Karpas-422 (cell line): ENCODE measurements around the gene PLCH2. TPM values are rescaled to one million over a fixed set of nuclear protein-coding genes. Genes with fewer than 3 reads are reported as not detected.

Source experiments
- DNase-seq: peaks from one replicate; pipeline ENCODE4 v3.0.0-alpha.2; 2015
- H2AFZ ChIP-seq: fragments of 200-600 bp; sonication (generic); 2 replicates; pipeline ENCODE4 v1.6.1; 2014; ENCODE audit warnings: antibody characterized with exemption, low read length, mixed read lengths
- H3K27ac ChIP-seq: fragments of 200-600 bp; sonication (generic); 2 replicates; pipeline ENCODE4 v1.5.1; 2014; ENCODE audit warnings: mild to moderate bottlenecking, low read length, moderate library complexity
- H3K27me3 ChIP-seq: fragments of 200-600 bp; sonication (generic); 2 replicates; pipeline ENCODE4 v1.6.1; 2014; ENCODE audit warnings: low read length, mixed read lengths
- H3K36me3 ChIP-seq: fragments of 200-600 bp; sonication (generic); 2 replicates; pipeline ENCODE4 v1.6.1; 2014; ENCODE audit warnings: low read length, mixed read lengths; ENCODE audit not compliant: insufficient read depth
- H3K4me1 ChIP-seq: fragments of 200-600 bp; sonication (generic); 2 replicates; pipeline ENCODE4 v1.6.1; 2014; ENCODE audit warnings: mild to moderate bottlenecking, low read length, mixed read lengths
- H3K4me2 ChIP-seq: fragments of 200-600 bp; sonication (generic); 2 replicates; pipeline ENCODE4 v1.6.1; 2014; ENCODE audit warnings: low read length, low read depth, mild to moderate bottlenecking; ENCODE audit not compliant: poor library complexity, severe bottlenecking
- H3K4me3 ChIP-seq: fragments of 200-600 bp; sonication (generic); 2 replicates; pipeline ENCODE4 v1.5.1; 2014; ENCODE audit warnings: mild to moderate bottlenecking, antibody characterized with exemption, low read length, mixed read lengths
- H3K79me2 ChIP-seq: fragments of 200-600 bp; sonication (generic); 2 replicates; pipeline ENCODE4 v1.6.1; 2014; ENCODE audit warnings: mild to moderate bottlenecking, low read length, mixed read lengths
- H3K9ac ChIP-seq: fragments of 200-600 bp; sonication (generic); 2 replicates; pipeline ENCODE4 v1.6.0; 2014; ENCODE audit warnings: low read length
- H3K9me2 ChIP-seq: fragments of 200-600 bp; sonication (generic), shearing (Covaris generic); replicated peaks from 2 replicates; pipeline ENCODE4 v1.6.0; 2014; ENCODE audit warnings: mild to moderate bottlenecking, low read length, moderate library complexity; ENCODE audit not compliant: insufficient read depth
- H3K9me3 ChIP-seq: fragments of 300-700, 200-600 bp; sonication (generic); 2 replicates; pipeline ENCODE4 v1.6.1; 2014; ENCODE audit warnings: low read length, mixed read lengths
- H4K20me1 ChIP-seq: fragments of 200-600 bp; sonication (generic); 2 replicates; pipeline ENCODE4 v1.6.1; 2014; ENCODE audit warnings: mild to moderate bottlenecking, antibody characterized with exemption, low read length, low read depth; ENCODE audit not compliant: insufficient read depth
- total RNA-seq: library from RNA; depleted of rRNA; stranded (reverse); fragments of >200 nt; shearing (Covaris generic); gene quantifications from 2 replicates; pipeline ENCODE4 v1.2.3, GENCODE V29; 2014; ENCODE audit warnings: low replicate concordance

Gene PLCH2
- total RNA-seq, 1 experiment from 2014 or later: 0.19 TPM

- Histone ChIP-seq H3K27ac (no peak overlapping the region), H3K9me3 (no peaks in the 10 kb centered on the region), H3K79me2 (no peaks in the 10 kb centered on the region), H3K36me3 (no peaks in the 10 kb centered on the region), H3K4me3 (no peak overlapping the region), H3K4me1 (no peaks in the 10 kb centered on the region), H3K27me3 (no peaks in the 10 kb centered on the region), H2AFZ (no peak overlapping the region), H3K4me2 (no peak overlapping the region), H4K20me1 (no peaks in the 10 kb centered on the region), H3K9ac (no peak overlapping the region), H3K9me2 (no peaks in the 10 kb centered on the region)
- DNase-seq: no peak
Observed at GRCh38 chr1:2538872-2539271, 62.8 kb downstream of the PLCH2 start.

GRCh38 chr1:2539312-2539907 lies 63.3 kb downstream of the PLCH2 start:
- H3K4me2 ChIP-seq: no peak overlapping the region
- no peaks in the 10 kb centered on the region for H3K4me1 ChIP-seq
- no peaks in the 10 kb centered on the region for H3K27me3 ChIP-seq
- no peaks in the 10 kb centered on the region for H3K36me3 ChIP-seq
- no peaks in the 10 kb centered on the region for H3K9me3 ChIP-seq
- no peak overlapping the region for H3K27ac ChIP-seq
- no peak overlapping the region for H2AFZ ChIP-seq
- no peak overlapping the region for H3K9ac ChIP-seq
- H4K20me1 ChIP-seq: no peaks in the 10 kb centered on the region
- H3K79me2 ChIP-seq: no peaks in the 10 kb centered on the region
- peak; percentile 77 for DNase-seq
- no peaks in the 10 kb centered on the region for H3K9me2 ChIP-seq
- no peak overlapping the region for H3K4me3 ChIP-seq

- peaks cover 5% of the 10 kb centered on the region for H3K4me1 ChIP-seq
- no peak overlapping the region for H3K27ac ChIP-seq
- no peak overlapping the region for H3K9ac ChIP-seq
- no peaks in the 10 kb centered on the region for H3K9me2 ChIP-seq
- H2AFZ ChIP-seq: no peak overlapping the region
- no peaks in the 10 kb centered on the region for H3K27me3 ChIP-seq
- H3K4me2 ChIP-seq: no peak overlapping the region
- no peaks in the 10 kb centered on the region for H3K79me2 ChIP-seq
- no peak for DNase-seq
- H4K20me1 ChIP-seq: no peaks in the 10 kb centered on the region
- no peaks in the 10 kb centered on the region for H3K9me3 ChIP-seq
- no peak overlapping the region for H3K4me3 ChIP-seq
- no peaks in the 10 kb centered on the region for H3K36me3 ChIP-seq
Observed at GRCh38 chr1:2540816-2541492, 64.9 kb downstream of the PLCH2 start.

- Histone ChIP-seq H3K9me2 (no peaks in the 10 kb centered on the region), H2AFZ (no peak overlapping the region), H3K4me1 (peaks cover 11% of the 10 kb centered on the region), H3K79me2 (no peaks in the 10 kb centered on the region), H4K20me1 (no peaks in the 10 kb centered on the region), H3K9ac (no peak overlapping the region), H3K4me2 (no peak overlapping the region), H3K27me3 (no peaks in the 10 kb centered on the region), H3K36me3 (no peaks in the 10 kb centered on the region), H3K9me3 (no peaks in the 10 kb centered on the region), H3K27ac (no peak overlapping the region), H3K4me3 (no peak overlapping the region)
- no peak for DNase-seq
Observed at GRCh38 chr1:2541619-2542245, 65.6 kb downstream of the PLCH2 start.

- no peak overlapping the region for H3K27ac ChIP-seq
- no peaks in the 10 kb centered on the region for H3K9me3 ChIP-seq
- no peaks in the 10 kb centered on the region for H3K79me2 ChIP-seq
- no peak overlapping the region for H3K4me3 ChIP-seq
- H4K20me1 ChIP-seq: no peaks in the 10 kb centered on the region
- no peak overlapping the region for H3K9ac ChIP-seq
- peaks cover 17% of the 10 kb centered on the region for H3K4me1 ChIP-seq
- H3K36me3 ChIP-seq: no peaks in the 10 kb centered on the region
- no peak overlapping the region for H3K4me2 ChIP-seq
- H3K9me2 ChIP-seq: no peaks in the 10 kb centered on the region
- DNase-seq: no peak
- no peaks in the 10 kb centered on the region for H3K27me3 ChIP-seq
- H2AFZ ChIP-seq: no peak overlapping the region
Observed at GRCh38 chr1:2542246-2542915, 66.3 kb downstream of the PLCH2 start.

- Histone ChIP-seq H3K79me2 (no peaks in the 10 kb centered on the region), H2AFZ (no peak overlapping the region), H3K9me3 (no peaks in the 10 kb centered on the region), H3K4me1 (peaks cover 29% of the 10 kb centered on the region), H3K27me3 (no peaks in the 10 kb centered on the region), H3K27ac (no peak overlapping the region), H3K4me2 (no peak overlapping the region), H3K36me3 (no peaks in the 10 kb centered on the region), H3K4me3 (no peak overlapping the region), H3K9me2 (no peaks in the 10 kb centered on the region), H4K20me1 (no peaks in the 10 kb centered on the region), H3K9ac (no peak overlapping the region)
- DNase-seq: no peak
Observed at GRCh38 chr1:2543543-2544092, 67.5 kb downstream of the PLCH2 start.

- Histone ChIP-seq H3K36me3 (no peaks in the 10 kb centered on the region), H3K4me3 (no peak overlapping the region), H3K27me3 (no peaks in the 10 kb centered on the region), H3K4me2 (no peak overlapping the region), H4K20me1 (no peaks in the 10 kb centered on the region), H3K79me2 (no peaks in the 10 kb centered on the region), H3K9me2 (no peaks in the 10 kb centered on the region), H3K4me1 (peaks cover 36% of the 10 kb centered on the region), H3K27ac (no peak overlapping the region), H3K9me3 (no peaks in the 10 kb centered on the region), H3K9ac (no peak overlapping the region), H2AFZ (no peak overlapping the region)
- DNase-seq: no peak
Observed at GRCh38 chr1:2544093-2544874, 68.2 kb downstream of the PLCH2 start.
